ENCODE measurements around the gene TMEM221.

DNA sequence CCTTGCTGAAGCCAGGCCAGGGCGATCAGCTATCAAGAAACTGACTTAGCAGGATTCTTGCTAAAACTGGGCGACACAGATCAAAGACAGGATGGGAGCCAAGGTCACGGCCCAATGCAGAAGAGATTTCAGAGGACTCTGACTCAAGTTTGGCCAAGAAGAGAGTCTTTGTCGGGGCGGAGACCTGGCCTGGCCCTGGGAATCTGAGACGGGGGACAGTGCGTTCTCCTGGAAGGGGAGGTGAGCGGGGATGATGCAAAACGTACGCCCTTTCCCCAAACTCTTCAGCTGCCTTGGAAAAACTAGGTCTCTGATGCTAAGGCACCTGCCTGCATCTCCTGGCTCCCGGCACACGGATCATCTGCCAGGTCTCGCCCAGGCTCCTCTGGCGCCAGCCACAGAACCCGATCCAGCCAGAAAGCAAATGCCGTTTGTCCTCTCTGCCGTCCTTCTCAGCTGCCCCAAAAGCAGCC lies 18.8 kb downstream of the TMEM221 start:
- TF ChIP-seq, protein P1, sequence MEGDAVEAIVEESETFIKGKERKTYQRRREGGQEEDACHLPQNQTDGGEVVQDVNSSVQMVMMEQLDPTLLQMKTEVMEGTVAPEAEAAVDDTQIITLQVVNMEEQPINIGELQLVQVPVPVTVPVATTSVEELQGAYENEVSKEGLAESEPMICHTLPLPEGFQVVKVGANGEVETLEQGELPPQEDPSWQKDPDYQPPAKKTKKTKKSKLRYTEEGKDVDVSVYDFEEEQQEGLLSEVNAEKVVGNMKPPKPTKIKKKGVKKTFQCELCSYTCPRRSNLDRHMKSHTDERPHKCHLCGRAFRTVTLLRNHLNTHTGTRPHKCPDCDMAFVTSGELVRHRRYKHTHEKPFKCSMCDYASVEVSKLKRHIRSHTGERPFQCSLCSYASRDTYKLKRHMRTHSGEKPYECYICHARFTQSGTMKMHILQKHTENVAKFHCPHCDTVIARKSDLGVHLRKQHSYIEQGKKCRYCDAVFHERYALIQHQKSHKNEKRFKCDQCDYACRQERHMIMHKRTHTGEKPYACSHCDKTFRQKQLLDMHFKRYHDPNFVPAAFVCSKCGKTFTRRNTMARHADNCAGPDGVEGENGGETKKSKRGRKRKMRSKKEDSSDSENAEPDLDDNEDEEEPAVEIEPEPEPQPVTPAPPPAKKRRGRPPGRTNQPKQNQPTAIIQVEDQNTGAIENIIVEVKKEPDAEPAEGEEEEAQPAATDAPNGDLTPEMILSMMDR (IDR thresholded peaks at IDR 0.05), result no peak
- no peak for TF ChIP-seq POLR2A (IDR thresholded peaks at IDR 0.05)

All from heart left ventricle (tissue), 13 donors.